Gastroesophageal sphincter (tissue), 4 donors: ENCODE data around the gene LRP1B. TPM values are rescaled to one million over a fixed set of nuclear protein-coding genes. Genes with fewer than 3 reads are reported as not detected.

Experiments
- ATAC-seq: fragments of 150-250 bp; one replicate; pipeline ENCODE4 v1.9.1; 2016; ENCODE audit warnings: mild to moderate bottlenecking, moderate library complexity
- H3K27ac ChIP-seq, 4 donors: fragments of 200-600 bp; sonication (generic) in 3 of 4; 1 replicate in 3 of 4; 2 replicates in 1 of 4; pipeline ENCODE4 v1.5.1; 2016 to 2019
- H3K27me3 ChIP-seq: fragments of 200-600 bp; sonication (generic); one replicate; pipeline ENCODE4 v1.5.1; 2019
- H3K36me3 ChIP-seq, 2 donors: fragments of 200-600 bp; sonication (generic); one replicate each; pipeline ENCODE4 v1.5.1; 2019; ENCODE audit warnings: control low read depth in 1 of 2
- H3K4me1 ChIP-seq, 3 donors: fragments of 200-600 bp; sonication (generic); 1 replicate in 2 of 3; 2 replicates in 1 of 3; pipeline ENCODE4 v1.5.1; 2016 to 2019; ENCODE audit warnings: control low read depth in 2 of 3
- H3K4me3 ChIP-seq, 2 donors: fragments of 200-600 bp; sonication (generic); one replicate each; pipeline ENCODE4 v1.5.1; 2019; ENCODE audit warnings: mild to moderate bottlenecking in 1 of 2, moderate library complexity in 1 of 2
- H3K9me3 ChIP-seq, 3 donors: fragments of 200-600 bp; sonication (generic); one replicate each; pipeline ENCODE4 v1.5.1; 2017 to 2019; ENCODE audit warnings: control low read depth in 2 of 3
- CTCF ChIP-seq, 4 experiments: fragments of 200-600 bp in 2 of 4; fragments of 450-650 bp in 2 of 4; sonication (generic) in 1 of 4; IDR thresholded peaks; one replicate each; pipeline ENCODE4 v1.5.1; 2017 to 2019; ENCODE audit warnings: antibody characterized with exemption in 4 of 4, mild to moderate bottlenecking in 2 of 4, moderate library complexity in 2 of 4
- EP300 ChIP-seq: sonication (generic); formaldehyde crosslinking; IDR thresholded peaks from one replicate; pipeline ENCODE4 v1.6.1; 2017; ENCODE audit warnings: antibody characterized with exemption, mild to moderate bottlenecking
- POLR2A ChIP-seq, 2 donors: fragments of 450-650 bp; IDR thresholded peaks; one replicate each; pipeline ENCODE4 v1.6.1; 2017; ENCODE audit warnings: antibody characterized with exemption in 2 of 2, mild to moderate bottlenecking in 2 of 2, moderate library complexity in 1 of 2
- POLR2AphosphoS5 ChIP-seq: sonication (generic); formaldehyde crosslinking; IDR thresholded peaks from one replicate; pipeline ENCODE4 v1.6.1; 2017; ENCODE audit warnings: antibody characterized with exemption
- WGBS, 2 donors: methylation state at CpG; one replicate each; pipeline ENCODE4 v1.1.5; 2018; ENCODE audit warnings: low coverage in 1 of 2; 5-methylcytosine and 5-hydroxymethylcytosine counted together
- total RNA-seq, 4 donors: library from RNA; depleted of rRNA; stranded (reverse); fragments of >200 nt; gene quantifications; one replicate each; pipeline ENCODE4 v1.1.0, GENCODE V29; 2016

Gene LRP1B
- total RNA-seq, 4 donors from 2014 or later = 0.27 to 20.7 (median 3.2) TPM

GRCh38 chr2:141490886-141491285 is 639.9 kb downstream of the LRP1B start:
- 22 to 62% methylated on average over 1 of the region's 1 CpG for WGBS, 2 donors
- ATAC-seq = no peak
- no peaks in the 10 kb centered on the region for H3K27me3 ChIP-seq
- H3K9me3 ChIP-seq = no peaks in the 10 kb centered on the region
- TF ChIP-seq CTCF (IDR thresholded peaks at IDR 0.05) = no peak
- no peak for TF ChIP-seq POLR2A (IDR thresholded peaks at IDR 0.05)
- no peak for TF ChIP-seq EP300
- no peak for TF ChIP-seq POLR2AphosphoS5
- H3K4me3 ChIP-seq = no peak overlapping the region
- H3K4me1 ChIP-seq = no peaks in the 10 kb centered on the region
- H3K27ac ChIP-seq = no peak overlapping the region
- no peaks in the 10 kb centered on the region for H3K36me3 ChIP-seq

- ATAC-seq = no peak
- Histone ChIP-seq H3K9me3 (no peaks in the 10 kb centered on the region), H3K36me3 (no peaks in the 10 kb centered on the region), H3K4me3 (no peak overlapping the region), H3K27me3 (no peaks in the 10 kb centered on the region), H3K27ac (no peak overlapping the region), H3K4me1 (no peaks in the 10 kb centered on the region)
- TF ChIP-seq POLR2AphosphoS5 = no peak
- no peak for TF ChIP-seq EP300
- TF ChIP-seq POLR2A (IDR thresholded peaks at IDR 0.05) = no peak
- no peak for TF ChIP-seq CTCF (IDR thresholded peaks at IDR 0.05)
- WGBS, 2 donors = 92 to 95% methylated on average over 3 of the region's 3 CpGs
Measured at GRCh38 chr2:141482697-141483096, 648.1 kb downstream of the LRP1B start.

GRCh38 chr2:141475801-141476200 is 655.0 kb downstream of the LRP1B start:
- Histone ChIP-seq H3K4me3 (no peak overlapping the region), H3K27ac (no peak overlapping the region), H3K27me3 (no peaks in the 10 kb centered on the region), H3K9me3 (no peaks in the 10 kb centered on the region), H3K36me3 (no peaks in the 10 kb centered on the region), H3K4me1 (no peaks in the 10 kb centered on the region)
- TF ChIP-seq CTCF (IDR thresholded peaks at IDR 0.05) (no peak), EP300 (no peak), POLR2A (IDR thresholded peaks at IDR 0.05) (no peak), POLR2AphosphoS5 (no peak)
- ATAC-seq = no peak
- WGBS, 2 donors = 0 to 75% methylated on average over 1 to 6 of the region's 6 CpGs

- WGBS, 2 donors = 64 to 88% methylated on average over 5 to 6 of the region's 6 CpGs
- H3K4me1 ChIP-seq = no peaks in the 10 kb centered on the region
- H3K4me3 ChIP-seq = no peak overlapping the region
- H3K27me3 ChIP-seq = no peaks in the 10 kb centered on the region
- no peaks in the 10 kb centered on the region for H3K36me3 ChIP-seq
- ATAC-seq = no peak
- no peak overlapping the region for H3K27ac ChIP-seq
- no peaks in the 10 kb centered on the region for H3K9me3 ChIP-seq
- TF ChIP-seq EP300 = no peak
- no peak for TF ChIP-seq POLR2A (IDR thresholded peaks at IDR 0.05)
- TF ChIP-seq CTCF (IDR thresholded peaks at IDR 0.05) = no peak
- TF ChIP-seq POLR2AphosphoS5 = no peak
Measured at GRCh38 chr2:141468761-141469160, 662.1 kb downstream of the LRP1B start.

GRCh38 chr2:141467331-141467730 is 663.5 kb downstream of the LRP1B start:
- ATAC-seq = no peak
- Histone ChIP-seq H3K27me3 (no peaks in the 10 kb centered on the region), H3K9me3 (no peaks in the 10 kb centered on the region), H3K4me3 (no peak overlapping the region), H3K27ac (no peak overlapping the region), H3K4me1 (no peaks in the 10 kb centered on the region), H3K36me3 (no peaks in the 10 kb centered on the region)
- no peak for TF ChIP-seq POLR2A (IDR thresholded peaks at IDR 0.05)
- no peak for TF ChIP-seq EP300
- TF ChIP-seq POLR2AphosphoS5 = no peak
- no peak for TF ChIP-seq CTCF (IDR thresholded peaks at IDR 0.05)
- 91% methylated on average over 1 of the region's 1 CpG for WGBS, 2 donors
